ENCODE results near the gene TTC28.

Gene TTC28

GRCh38 chr22:28594076-28594796, 85.4 kb downstream of the TTC28 start:
- H3K4me3 ChIP-seq (ENCODE audit: low read depth, low read length) = no peak overlapping the region
- in situ Hi-C loops (cut with HindIII; ENCODE audit: low pct_ligation_motif_present, low sequenced_read_pairs) = loop anchor here (25.0 kb wide), 1 partner anchor 532 kb away; no protein-coding TSS in a partner anchor
- no peak overlapping the region for H3K27ac ChIP-seq
- DNase-seq = no peak
- no peak for TF ChIP-seq CTCF (IDR thresholded peaks at IDR 0.05; ENCODE audit: low read depth, low read length, missing control alignments)
- no peaks in the 10 kb centered on the region for H3K36me3 ChIP-seq (replicated peaks)
- no peaks in the 10 kb centered on the region for H3K27me3 ChIP-seq (replicated peaks)

- H3K27me3 ChIP-seq (replicated peaks) = no peaks in the 10 kb centered on the region
- no peak for TF ChIP-seq CTCF (IDR thresholded peaks at IDR 0.05; ENCODE audit: low read depth, low read length, missing control alignments)
- H3K27ac ChIP-seq = no peak overlapping the region
- in situ Hi-C loops (cut with HindIII; ENCODE audit: low pct_ligation_motif_present, low sequenced_read_pairs) = loop anchor here (25.0 kb wide), 1 partner anchor 531 kb away; no protein-coding TSS in a partner anchor
- H3K36me3 ChIP-seq (replicated peaks) = no peaks in the 10 kb centered on the region
- no peak overlapping the region for H3K4me3 ChIP-seq (ENCODE audit: low read depth, low read length)
- no peak for DNase-seq
These were observed 86.3 kb downstream of the TTC28 start for GRCh38 chr22:28593299-28593698.

- Histone ChIP-seq H3K27ac (no peak overlapping the region), H3K27me3 (replicated peaks) (no peaks in the 10 kb centered on the region), H3K4me3 (ENCODE audit: low read depth, low read length) (no peak overlapping the region), H3K36me3 (replicated peaks) (no peaks in the 10 kb centered on the region)
- in situ Hi-C loops (cut with HindIII; ENCODE audit: low pct_ligation_motif_present, low sequenced_read_pairs) = loop anchor here (25.0 kb wide), 1 partner anchor 527 kb away; no protein-coding TSS in a partner anchor
- no peak for TF ChIP-seq CTCF (IDR thresholded peaks at IDR 0.05; ENCODE audit: low read depth, low read length, missing control alignments)
- no peak for DNase-seq
These were observed 90.4 kb downstream of the TTC28 start for GRCh38 chr22:28589102-28589750.

- Histone ChIP-seq H3K4me3 (ENCODE audit: low read depth, low read length) (no peak overlapping the region), H3K36me3 (replicated peaks) (no peaks in the 10 kb centered on the region), H3K27ac (no peak overlapping the region), H3K27me3 (replicated peaks) (no peaks in the 10 kb centered on the region)
- no peak for TF ChIP-seq CTCF (IDR thresholded peaks at IDR 0.05; ENCODE audit: low read depth, low read length, missing control alignments)
- in situ Hi-C loops (cut with HindIII; ENCODE audit: low pct_ligation_motif_present, low sequenced_read_pairs) = loop anchor here (25.0 kb wide), 1 partner anchor 523 kb away; no protein-coding TSS in a partner anchor
- no peak for DNase-seq
These were observed 94.3 kb downstream of the TTC28 start for GRCh38 chr22:28585324-28585723.

GRCh38 chr22:28582806-28583205, 96.8 kb downstream of the TTC28 start:
- no peaks in the 10 kb centered on the region for H3K27me3 ChIP-seq (replicated peaks)
- in situ Hi-C loops (cut with HindIII; ENCODE audit: low pct_ligation_motif_present, low sequenced_read_pairs) = loop anchor here (25.0 kb wide), 1 partner anchor 521 kb away; no protein-coding TSS in a partner anchor
- H3K4me3 ChIP-seq (ENCODE audit: low read depth, low read length) = no peak overlapping the region
- DNase-seq = peak; percentile 62
- no peak for TF ChIP-seq CTCF (IDR thresholded peaks at IDR 0.05; ENCODE audit: low read depth, low read length, missing control alignments)
- H3K36me3 ChIP-seq (replicated peaks) = no peaks in the 10 kb centered on the region
- H3K27ac ChIP-seq = no peak overlapping the region

All from brain microvascular endothelial cell (primary cell).